Skeletal muscle tissue (tissue), 4 donors: Measurements from ENCODE around the gene IL1RN. TPM values are rescaled to one million over a fixed set of nuclear protein-coding genes. Genes with fewer than 3 reads are reported as not detected.

Experiments used
- H3K27ac ChIP-seq: one replicate; pipeline ENCODE4 v1.7.0; 2013; ENCODE audit warnings: mild to moderate bottlenecking, low read depth, low read length, inconsistent platforms
- H3K27me3 ChIP-seq, 3 donors: one replicate each; pipeline ENCODE4 v1.7.0; 2013; ENCODE audit warnings: low read length in 3 of 3; ENCODE audit not compliant: control insufficient read depth in 3 of 3, insufficient read depth in 3 of 3
- H3K36me3 ChIP-seq, 3 donors: one replicate each; pipeline ENCODE4 v1.7.0; 2013; ENCODE audit warnings: low read length in 3 of 3; ENCODE audit not compliant: control insufficient read depth in 3 of 3, insufficient read depth in 3 of 3
- H3K4me1 ChIP-seq, 3 donors: one replicate each; pipeline ENCODE4 v1.7.0; 2013; ENCODE audit warnings: low read length in 3 of 3, mild to moderate bottlenecking in 3 of 3; ENCODE audit not compliant: control insufficient read depth in 3 of 3, insufficient read depth in 3 of 3
- H3K4me3 ChIP-seq, 3 donors: one replicate each; pipeline ENCODE4 v1.7.0; 2013; ENCODE audit warnings: low read length in 3 of 3
- H3K9ac ChIP-seq, 3 donors: one replicate each; pipeline ENCODE4 v1.7.0; 2013; ENCODE audit warnings: low read length in 3 of 3, mild to moderate bottlenecking in 3 of 3, moderate library complexity in 2 of 3, low read depth in 1 of 3
- H3K9me3 ChIP-seq, 3 donors: one replicate each; pipeline ENCODE4 v1.7.0; 2013; ENCODE audit warnings: low read length in 3 of 3; ENCODE audit not compliant: control insufficient read depth in 3 of 3
- total RNA-seq: library from RNA; depleted of rRNA; stranded (reverse); fragments of >200 nt; gene quantifications from one replicate; pipeline ENCODE4 v1.2.3, GENCODE V29; 2014
- donor health status: Osteomylitis.

IL1RN gene
- total RNA-seq, 1 donor from 2014 or later = not detected

DNA sequence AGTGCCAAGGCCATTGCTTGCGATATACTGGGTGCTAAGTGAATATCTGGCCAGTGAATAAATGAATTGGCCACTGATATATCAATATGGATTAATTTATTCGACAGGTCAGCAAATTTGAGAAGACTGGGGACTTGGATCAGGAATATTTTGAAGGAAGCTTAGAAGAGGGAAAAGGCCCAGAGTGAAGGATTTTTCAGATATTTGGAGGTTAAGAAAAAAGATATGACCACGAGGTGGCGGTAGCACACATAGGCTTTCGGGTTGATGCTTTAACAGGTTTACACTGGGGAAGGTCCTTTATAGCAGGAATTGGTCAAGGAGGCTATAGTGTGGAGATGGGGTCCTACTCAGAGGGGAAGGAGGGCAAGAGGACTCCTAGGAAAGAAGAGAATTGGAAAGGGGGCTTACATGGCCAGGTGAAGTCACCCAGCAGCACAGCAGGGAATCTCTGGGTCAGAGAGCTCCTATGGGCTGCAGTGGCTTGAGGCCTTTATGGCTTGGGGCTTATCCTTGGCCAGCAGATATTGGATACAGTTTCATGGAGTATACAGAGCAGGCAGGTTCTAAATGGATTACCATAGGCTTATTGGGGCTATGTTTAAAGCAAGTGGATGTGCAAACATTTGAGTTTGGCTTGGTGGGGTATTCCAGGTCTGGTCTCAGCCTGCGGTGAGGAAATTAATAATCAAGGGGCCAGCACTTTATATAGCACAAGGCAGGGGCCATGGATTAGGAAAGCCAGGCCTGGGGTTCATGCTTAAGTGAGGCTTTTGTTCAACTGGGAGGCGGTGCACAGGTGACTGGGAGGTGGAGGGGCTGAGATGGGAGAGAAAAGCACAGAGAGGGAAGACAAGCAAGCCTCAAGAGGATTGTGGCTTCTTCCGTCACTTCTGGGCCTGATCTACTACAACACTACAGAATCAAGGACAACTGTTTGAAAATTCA, 9.7 kb downstream of the IL1RN start:
- no peaks in the 10 kb centered on the region for H3K4me1 ChIP-seq
- no peaks in the 10 kb centered on the region for H3K27me3 ChIP-seq
- no peaks in the 10 kb centered on the region for H3K9me3 ChIP-seq
- no peak overlapping the region for H3K9ac ChIP-seq
- H3K4me3 ChIP-seq = no peak overlapping the region
- no peak overlapping the region for H3K27ac ChIP-seq
- H3K36me3 ChIP-seq = no peaks in the 10 kb centered on the region

DNA sequence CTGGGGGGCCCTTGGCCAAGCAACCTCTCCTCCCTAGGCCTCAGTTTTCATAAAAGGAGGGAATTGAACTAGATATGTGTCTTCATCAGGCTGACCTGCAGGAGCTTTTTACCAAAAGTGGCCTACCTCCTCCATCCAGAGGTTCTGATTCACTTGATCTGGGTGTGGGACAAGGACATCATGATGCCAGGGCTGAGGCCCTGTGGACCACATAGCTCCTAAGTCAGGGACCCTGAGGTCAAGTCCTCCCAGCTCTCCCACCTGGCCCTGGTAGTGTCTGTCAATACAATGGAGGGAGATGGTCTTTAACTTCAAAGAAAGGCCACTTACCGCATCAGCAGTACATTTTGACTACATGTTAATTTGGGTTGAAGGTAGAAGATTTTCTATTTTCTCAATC, 10.4 kb downstream of the IL1RN start:
- H3K4me3 ChIP-seq = no peak overlapping the region
- H3K9ac ChIP-seq = no peak overlapping the region
- no peaks in the 10 kb centered on the region for H3K36me3 ChIP-seq
- H3K27ac ChIP-seq = no peak overlapping the region
- H3K27me3 ChIP-seq = no peaks in the 10 kb centered on the region
- H3K9me3 ChIP-seq = no peaks in the 10 kb centered on the region
- no peaks in the 10 kb centered on the region for H3K4me1 ChIP-seq

DNA sequence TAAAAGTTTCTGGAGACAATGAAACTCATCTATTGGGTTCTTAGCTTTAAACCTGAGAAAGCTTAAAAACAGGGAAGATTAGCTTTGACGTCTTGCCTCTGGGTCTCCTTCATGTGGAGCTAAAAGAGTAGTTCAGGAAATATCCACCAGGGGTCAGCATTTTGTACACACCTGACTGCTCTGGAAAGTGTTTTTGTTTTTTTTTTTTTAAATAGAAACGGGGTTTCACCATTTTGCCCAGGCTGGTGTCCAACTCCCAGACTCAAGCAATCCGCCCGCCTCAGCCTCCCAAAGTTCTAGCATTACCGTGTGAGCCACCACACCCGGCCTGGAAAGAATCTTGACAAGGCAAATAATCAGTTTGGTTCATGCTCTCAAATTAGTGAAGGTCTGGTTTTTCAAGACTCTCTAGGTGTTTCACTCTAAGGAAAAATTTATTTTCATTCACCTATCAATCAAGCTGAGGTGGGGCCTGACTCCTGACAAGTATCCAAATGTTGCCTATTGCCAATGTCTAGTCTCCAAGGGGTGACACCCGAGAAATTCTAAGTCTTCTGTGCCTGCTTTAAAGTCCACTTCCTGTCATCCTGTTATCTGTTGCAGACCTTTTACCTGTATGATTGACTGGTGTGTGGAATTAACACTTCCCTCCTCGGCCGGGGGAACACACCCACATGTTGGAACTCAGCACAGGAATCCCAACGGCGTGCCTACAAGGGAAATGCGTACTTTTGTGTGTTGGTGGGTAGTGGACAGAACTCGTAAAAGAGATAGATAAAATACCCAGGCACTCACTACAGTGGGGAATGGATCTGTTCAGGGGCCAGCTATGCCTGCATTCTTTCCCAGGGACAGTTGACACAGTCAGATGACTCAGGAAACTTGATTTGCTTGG, 11.3 kb downstream of the IL1RN start:
- Histone ChIP-seq H3K9ac (no peak overlapping the region), H3K4me3 (no peak overlapping the region), H3K36me3 (no peaks in the 10 kb centered on the region), H3K9me3 (no peaks in the 10 kb centered on the region), H3K27ac (no peak overlapping the region), H3K4me1 (no peaks in the 10 kb centered on the region), H3K27me3 (no peaks in the 10 kb centered on the region)

DNA sequence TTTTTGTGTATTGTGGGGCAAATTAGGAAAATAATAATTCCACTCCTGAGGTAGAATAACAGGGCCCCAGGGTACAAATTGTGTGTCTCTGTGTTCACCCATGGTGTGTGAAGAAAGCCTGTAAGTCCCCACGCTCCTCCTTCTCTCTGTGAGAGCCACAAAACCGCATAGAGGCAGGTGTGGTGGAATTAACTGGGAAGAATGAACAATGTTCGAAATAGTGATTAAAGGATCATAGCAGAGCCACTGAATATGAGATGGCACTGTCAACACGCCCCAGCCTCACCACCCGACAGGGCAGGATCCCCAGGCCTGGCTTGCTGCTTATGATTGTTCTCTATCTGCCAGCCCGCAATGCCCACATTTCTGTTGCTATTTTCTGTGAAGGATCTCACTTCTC, 14.1 kb downstream of the IL1RN start:
- no peak overlapping the region for H3K4me3 ChIP-seq
- no peak overlapping the region for H3K9ac ChIP-seq
- H3K36me3 ChIP-seq = no peaks in the 10 kb centered on the region
- H3K9me3 ChIP-seq = no peaks in the 10 kb centered on the region
- H3K27me3 ChIP-seq = no peaks in the 10 kb centered on the region
- no peaks in the 10 kb centered on the region for H3K4me1 ChIP-seq
- H3K27ac ChIP-seq = no peak overlapping the region

DNA sequence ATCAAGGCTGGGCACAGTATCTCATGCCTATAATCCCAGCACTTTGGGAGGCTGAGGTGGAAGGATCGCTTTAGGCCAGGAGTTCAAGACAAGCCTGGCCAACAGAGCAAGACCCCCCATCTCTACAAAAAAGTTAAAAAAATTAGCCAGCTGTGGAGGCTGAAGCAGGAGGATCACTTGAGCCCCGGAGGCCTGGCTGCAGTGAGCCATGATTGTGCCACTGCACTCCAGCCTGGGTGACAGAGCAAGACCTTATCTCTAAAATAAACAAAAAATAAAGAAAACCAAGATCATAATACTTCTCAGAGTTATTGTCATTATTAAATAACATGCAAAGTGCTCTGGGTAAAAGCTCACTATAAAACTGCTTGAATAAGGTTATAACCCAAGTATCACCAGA, 14.9 kb downstream of the IL1RN start:
- no peak overlapping the region for H3K9ac ChIP-seq
- no peaks in the 10 kb centered on the region for H3K9me3 ChIP-seq
- H3K4me1 ChIP-seq = no peaks in the 10 kb centered on the region
- H3K27ac ChIP-seq = no peak overlapping the region
- no peaks in the 10 kb centered on the region for H3K36me3 ChIP-seq
- H3K27me3 ChIP-seq = no peaks in the 10 kb centered on the region
- no peak overlapping the region for H3K4me3 ChIP-seq

DNA sequence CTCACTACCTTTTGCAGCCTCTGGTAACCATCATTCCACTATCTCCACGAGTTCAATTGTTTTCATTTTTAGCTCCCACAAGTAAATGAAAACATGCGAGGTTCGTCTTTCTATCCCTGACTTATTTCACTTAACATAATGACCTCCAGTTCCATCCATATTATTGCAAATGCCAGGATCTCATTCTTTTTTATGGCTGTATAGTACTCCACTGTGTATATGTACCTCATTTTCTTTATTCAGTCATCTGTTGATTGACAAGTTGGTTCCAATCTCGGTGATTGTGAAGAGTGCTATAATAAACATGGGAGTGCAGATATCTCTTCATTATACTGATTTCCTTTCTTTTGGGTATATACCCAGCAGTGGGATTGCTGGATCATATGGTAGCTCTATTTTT, 16.9 kb downstream of the IL1RN start:
- no peaks in the 10 kb centered on the region for H3K27me3 ChIP-seq
- no peak overlapping the region for H3K9ac ChIP-seq
- H3K9me3 ChIP-seq = no peaks in the 10 kb centered on the region
- no peak overlapping the region for H3K27ac ChIP-seq
- H3K4me1 ChIP-seq = no peaks in the 10 kb centered on the region
- no peak overlapping the region for H3K4me3 ChIP-seq
- H3K36me3 ChIP-seq = no peaks in the 10 kb centered on the region

DNA sequence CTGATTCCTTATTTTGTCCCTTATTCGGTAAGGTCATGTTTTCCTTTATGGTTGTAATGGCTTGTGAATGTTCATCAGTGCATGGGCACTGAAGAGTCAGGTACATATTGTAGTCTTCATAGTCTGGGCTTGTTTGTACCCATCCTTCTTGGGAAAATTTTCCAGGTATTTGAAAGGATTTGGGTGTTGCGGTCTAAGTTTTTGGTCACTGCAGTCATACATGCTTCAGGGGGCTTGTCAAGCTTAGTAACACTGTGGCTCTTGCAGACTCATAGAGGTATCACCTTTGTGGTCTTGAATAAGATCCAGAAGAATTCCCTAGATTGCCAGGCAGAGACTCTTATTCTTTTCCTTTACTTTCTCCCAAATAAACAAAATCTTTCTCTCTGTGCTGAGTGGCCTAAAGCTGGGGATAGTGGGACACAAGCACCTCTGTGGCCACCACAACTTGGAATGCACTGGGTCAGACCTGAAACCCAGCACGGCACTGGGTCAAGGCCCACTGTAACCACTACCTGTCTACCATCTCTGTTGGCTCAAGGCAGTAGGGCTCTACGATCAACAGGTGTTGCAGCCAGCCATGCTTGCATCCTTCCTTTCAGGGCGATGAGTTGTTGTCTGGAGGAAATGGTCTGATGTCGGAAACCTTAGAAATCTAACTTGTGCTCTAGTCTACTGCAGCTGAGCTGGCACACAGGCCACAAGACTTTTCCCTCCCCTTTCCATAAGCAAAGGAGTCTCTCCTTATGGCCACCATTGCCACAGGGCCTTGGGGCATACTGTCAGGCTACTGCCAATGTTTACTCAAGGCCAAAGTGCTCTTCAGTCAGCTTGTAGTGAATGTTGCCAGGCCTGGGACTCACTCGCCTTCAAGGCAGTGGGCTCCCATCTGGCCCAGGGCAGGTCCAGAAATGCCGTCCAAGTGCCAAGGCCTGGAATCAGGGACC, 21.5 kb downstream of the IL1RN start:
- no peaks in the 10 kb centered on the region for H3K27me3 ChIP-seq
- no peak overlapping the region for H3K4me3 ChIP-seq
- no peak overlapping the region for H3K9ac ChIP-seq
- no peaks in the 10 kb centered on the region for H3K4me1 ChIP-seq
- H3K27ac ChIP-seq = no peak overlapping the region
- H3K9me3 ChIP-seq = no peaks in the 10 kb centered on the region
- no peaks in the 10 kb centered on the region for H3K36me3 ChIP-seq

DNA sequence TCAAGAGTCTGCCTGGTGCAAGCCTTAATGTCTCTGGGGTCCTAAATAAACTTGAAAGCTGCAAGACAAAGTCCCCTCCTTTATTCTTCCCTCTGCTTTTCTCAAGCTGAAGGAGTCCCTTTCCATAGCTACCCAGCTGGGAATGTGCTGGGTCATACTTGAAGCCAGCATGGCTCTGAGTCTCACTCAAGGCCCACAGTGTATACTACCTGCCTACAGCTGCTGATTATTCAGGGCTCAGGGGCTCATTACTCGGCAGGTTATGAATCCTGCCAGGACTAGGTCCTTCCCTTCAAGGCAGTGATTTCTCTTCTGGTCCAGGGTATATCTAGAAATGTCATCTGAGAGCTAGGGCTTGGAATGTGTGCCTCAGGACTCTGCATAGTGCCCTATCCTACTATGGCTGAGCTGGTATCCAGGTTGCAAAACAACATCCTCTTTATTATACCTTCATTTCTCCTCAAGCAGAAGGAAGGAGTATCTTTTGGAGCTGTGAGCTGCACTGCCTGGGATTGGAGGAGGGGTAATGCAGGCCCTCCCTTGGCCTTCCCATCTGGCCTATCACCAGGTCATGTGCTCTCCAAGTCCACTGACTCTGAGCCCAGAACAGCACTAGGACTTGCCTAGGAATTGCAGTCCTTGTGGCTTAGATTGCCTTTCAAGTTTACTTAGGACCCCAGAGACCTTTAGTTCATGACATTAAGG, 22.3 kb downstream of the IL1RN start:
- H3K9me3 ChIP-seq = no peaks in the 10 kb centered on the region
- no peaks in the 10 kb centered on the region for H3K4me1 ChIP-seq
- no peaks in the 10 kb centered on the region for H3K36me3 ChIP-seq
- H3K27me3 ChIP-seq = no peaks in the 10 kb centered on the region
- no peak overlapping the region for H3K4me3 ChIP-seq
- no peak overlapping the region for H3K27ac ChIP-seq
- no peak overlapping the region for H3K9ac ChIP-seq

DNA sequence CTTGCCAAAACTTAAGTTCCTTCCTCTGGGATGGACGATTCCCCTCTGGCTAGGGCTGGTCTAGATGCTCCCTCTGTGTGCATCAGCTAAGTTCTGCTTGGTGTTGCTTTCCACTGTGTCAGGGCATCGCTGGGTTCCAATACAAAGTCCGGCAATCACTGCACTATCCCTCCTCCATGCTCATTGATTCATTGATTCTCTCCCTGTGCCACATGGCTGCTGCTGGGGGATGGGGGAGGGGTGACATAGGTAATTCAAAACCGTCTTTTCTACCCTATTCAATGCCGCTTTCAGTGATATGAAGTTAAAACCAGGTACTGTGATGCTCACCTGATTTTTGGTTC, 22.8 kb downstream of the IL1RN start:
- Histone ChIP-seq H3K9ac (no peak overlapping the region), H3K36me3 (no peaks in the 10 kb centered on the region), H3K27me3 (no peaks in the 10 kb centered on the region), H3K4me3 (no peak overlapping the region), H3K4me1 (no peaks in the 10 kb centered on the region), H3K27ac (no peak overlapping the region), H3K9me3 (no peaks in the 10 kb centered on the region)
